NB4 (cell line): ENCODE data around the gene ATP1A4.

Experiments used
- DNase-seq: peaks from one replicate; pipeline ENCODE4 v3.0.0; 2010; ENCODE audit warnings: low read depth
- H3K4me3 ChIP-seq: one replicate; pipeline ENCODE4 v1.5.1; 2011; ENCODE audit warnings: mild to moderate bottlenecking, low read depth, low read length, moderate library complexity
- MAX ChIP-seq: IDR thresholded peaks from 2 replicates; pipeline ENCODE4 v1.6.1; 2011; ENCODE audit warnings: low read depth, low read length
- MYC ChIP-seq: IDR thresholded peaks from 2 replicates; pipeline ENCODE4 v1.6.1; 2011; ENCODE audit warnings: low read depth, low read length
- POLR2A ChIP-seq: IDR thresholded peaks from 2 replicates; pipeline ENCODE4 v1.6.1; 2011; ENCODE audit warnings: mild to moderate bottlenecking; ENCODE audit not compliant: insufficient read length; ENCODE audit errors: extremely low read depth
- TF ChIP-seq, protein P1 (sequence below): IDR thresholded peaks from one replicate; pipeline ENCODE4 v1.5.1; 2012; ENCODE audit warnings: low read depth, low read length

The ATP1A4 gene

DNA sequence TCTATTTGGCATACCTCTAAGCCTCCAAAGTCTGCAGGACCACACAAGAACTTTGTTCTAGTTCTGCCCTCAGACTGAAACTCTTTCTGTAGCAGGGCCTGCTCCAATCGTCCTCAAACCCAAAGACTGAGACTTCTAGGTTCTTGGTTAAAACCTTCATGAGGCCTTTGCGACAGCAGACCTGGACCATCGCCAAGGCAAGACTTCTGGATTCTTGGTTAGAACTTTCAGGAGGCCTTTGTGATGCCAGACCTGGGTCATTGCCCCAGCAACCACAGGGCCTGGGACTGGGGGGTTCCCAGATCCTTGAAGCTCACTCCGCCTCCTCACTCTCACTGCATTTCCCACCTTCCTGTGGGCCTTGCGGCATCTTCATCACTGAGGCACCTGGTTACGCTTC is at the start of gene ATP1A4:
Gene ATP1A4 (plus strand): TSS at position 301 of the 400 bp plus-strand sequence. CDS start 438 bp downstream, outside the sequence.
- DNase-seq, result no peak
- no peak within 1 kb of the TSS for H3K4me3 ChIP-seq
- TF ChIP-seq POLR2A, result no peak
- no peak for TF ChIP-seq MAX
- TF ChIP-seq, protein P1, sequence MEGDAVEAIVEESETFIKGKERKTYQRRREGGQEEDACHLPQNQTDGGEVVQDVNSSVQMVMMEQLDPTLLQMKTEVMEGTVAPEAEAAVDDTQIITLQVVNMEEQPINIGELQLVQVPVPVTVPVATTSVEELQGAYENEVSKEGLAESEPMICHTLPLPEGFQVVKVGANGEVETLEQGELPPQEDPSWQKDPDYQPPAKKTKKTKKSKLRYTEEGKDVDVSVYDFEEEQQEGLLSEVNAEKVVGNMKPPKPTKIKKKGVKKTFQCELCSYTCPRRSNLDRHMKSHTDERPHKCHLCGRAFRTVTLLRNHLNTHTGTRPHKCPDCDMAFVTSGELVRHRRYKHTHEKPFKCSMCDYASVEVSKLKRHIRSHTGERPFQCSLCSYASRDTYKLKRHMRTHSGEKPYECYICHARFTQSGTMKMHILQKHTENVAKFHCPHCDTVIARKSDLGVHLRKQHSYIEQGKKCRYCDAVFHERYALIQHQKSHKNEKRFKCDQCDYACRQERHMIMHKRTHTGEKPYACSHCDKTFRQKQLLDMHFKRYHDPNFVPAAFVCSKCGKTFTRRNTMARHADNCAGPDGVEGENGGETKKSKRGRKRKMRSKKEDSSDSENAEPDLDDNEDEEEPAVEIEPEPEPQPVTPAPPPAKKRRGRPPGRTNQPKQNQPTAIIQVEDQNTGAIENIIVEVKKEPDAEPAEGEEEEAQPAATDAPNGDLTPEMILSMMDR, result no peak
- TF ChIP-seq MYC, result no peak

- no peak for TF ChIP-seq MAX
- no peak for TF ChIP-seq MYC
- no peak for TF ChIP-seq POLR2A
- TF ChIP-seq, protein P1, result no peak
- no peak overlapping the region for H3K4me3 ChIP-seq
- no peak for DNase-seq
These were observed 49.5 kb upstream of the ATP1A4 start for GRCh38 chr1:160101717-160102522.

DNA sequence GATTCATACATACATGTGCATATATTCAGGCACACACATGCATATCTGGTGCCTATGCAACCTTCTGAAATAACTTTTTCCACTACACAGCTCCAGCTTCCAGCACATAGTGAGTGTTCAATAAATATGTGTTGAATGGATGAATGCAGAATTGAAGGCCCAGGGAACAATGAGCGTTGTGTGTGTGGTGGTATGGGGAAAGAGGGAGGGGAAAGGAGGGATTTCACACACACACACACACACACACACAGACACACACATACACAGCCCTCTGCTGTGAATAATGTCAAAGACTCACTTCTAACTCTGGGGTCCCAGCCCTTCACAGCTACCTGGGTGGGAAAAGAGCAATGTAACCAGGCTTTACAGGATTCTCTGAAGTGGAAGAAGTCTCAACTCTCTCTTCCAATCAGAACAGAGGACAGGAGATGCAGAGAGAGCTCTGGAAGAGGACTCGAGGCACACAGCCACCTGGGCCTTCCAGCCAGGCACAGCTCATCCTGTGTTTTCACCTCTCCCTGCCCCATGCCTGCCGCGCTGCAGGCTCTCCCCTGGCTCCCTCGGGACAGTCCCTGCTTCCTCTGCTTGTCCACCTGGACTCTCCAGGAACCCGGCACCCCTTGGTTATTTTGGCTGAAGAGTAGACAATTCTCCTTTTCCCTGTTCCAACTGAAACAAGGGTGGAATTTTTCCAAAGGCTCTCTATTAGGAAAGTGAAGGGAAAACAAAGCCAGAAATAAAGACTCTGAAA is 47.6 kb upstream of the ATP1A4 start:
- TF ChIP-seq POLR2A (no peak), MAX (no peak), MYC (no peak)
- TF ChIP-seq, protein P1, result no peak
- no peak overlapping the region for H3K4me3 ChIP-seq
- no peak for DNase-seq

GRCh38 chr1:160104486-160104885 is 46.9 kb upstream of the ATP1A4 start:
- no peak overlapping the region for H3K4me3 ChIP-seq
- peak; percentile 19 for DNase-seq
- TF ChIP-seq POLR2A (no peak), MYC (no peak), MAX (no peak)
- TF ChIP-seq, protein P1, result no peak

- TF ChIP-seq, protein P1, result no peak
- no peak for TF ChIP-seq MYC
- no peak for TF ChIP-seq POLR2A
- TF ChIP-seq MAX, result no peak
- H3K4me3 ChIP-seq, result no peak overlapping the region
- DNase-seq, result no peak
These were observed 46.2 kb upstream of the ATP1A4 start for GRCh38 chr1:160105155-160105554.
